ENCODE measurements around the gene MLH1. TPM values are rescaled to one million over a fixed set of nuclear protein-coding genes. Genes with fewer than 3 reads are reported as not detected.

MLH1 gene
- polyA plus RNA-seq, 2 of the 4 experiments (the other 2 are of a cell fraction) = 61.8 to 73.1 TPM

DNA sequence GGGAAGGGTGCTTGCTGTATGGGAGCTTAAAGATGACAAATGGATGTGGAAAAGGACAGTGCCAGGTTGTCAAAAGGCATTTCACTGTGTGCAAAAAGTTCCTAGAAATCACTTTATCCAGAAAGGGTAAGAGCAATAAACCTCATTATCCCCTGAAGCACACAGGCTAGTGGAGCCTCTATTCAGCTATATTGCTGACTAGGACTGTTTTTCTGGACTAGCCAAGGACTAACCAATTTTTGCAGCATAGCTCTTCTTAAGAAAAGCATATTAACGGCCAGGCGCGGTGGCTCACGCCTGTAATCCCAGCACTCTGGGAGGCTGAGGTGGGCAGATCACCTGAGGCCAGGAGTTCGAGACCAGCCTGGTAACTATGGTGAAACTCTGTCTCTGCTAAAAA, 64.8 kb downstream of the MLH1 start:
- DNase-seq (ENCODE audit: low read depth in 1 of 2, low spot score in 1 of 2) (no peak), FAIRE-seq (no peak), ATAC-seq (no peak)
- Histone ChIP-seq H3K4me3 (no peak overlapping the region), H3K4me1 (peaks cover 16% of the 10 kb centered on the region), H3K27ac (no peak overlapping the region), H3K4me2 (no peak overlapping the region), H3K9me3 (no peaks in the 10 kb centered on the region)
- CTCF ChIA-PET = interaction anchor here (0.5 to 1.4 kb wide), 2 partner anchors 12 to 76 kb away, joined by 3 read pairs; no protein-coding TSS in a partner anchor
- WGBS (ENCODE audit: missing lambda C conversion rate) = 92% methylated on average over 5 of the region's 5 CpGs
- POLR2A ChIA-PET = no interaction called here
- no peak for TF ChIP-seq ESRRA (IDR thresholded peaks at IDR 0.05; ENCODE audit: borderline replicate concordance, low read length)
- peak; percentile 72 for TF ChIP-seq MAFK (IDR thresholded peaks at IDR 0.05; ENCODE audit: partially characterized antibody)

DNA sequence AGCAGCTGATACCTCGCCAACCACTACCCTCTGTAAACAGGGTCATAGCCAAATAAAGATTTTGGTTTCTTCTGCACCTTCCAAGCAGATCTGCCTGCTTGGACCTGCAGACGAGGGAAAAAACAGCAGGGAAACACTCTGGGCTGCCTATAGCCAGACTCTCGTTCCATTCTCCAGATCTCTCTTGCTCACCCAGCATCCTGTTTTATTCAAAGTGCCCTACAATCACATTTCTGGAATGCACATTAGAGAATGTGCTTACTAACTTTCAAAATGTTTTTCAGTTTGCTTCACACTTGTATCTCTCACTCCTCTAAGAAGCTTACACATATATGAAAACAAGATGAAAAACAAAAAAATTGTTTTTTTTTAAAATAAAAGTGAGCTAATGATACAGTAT, 71.4 kb downstream of the MLH1 start:
- 0 out of 3 replicates have a peak, but pooled peaks cover 9% of the 10 kb centered on the region for H3K4me1 ChIP-seq
- no peaks in the 10 kb centered on the region for H3K9me3 ChIP-seq
- ChIA-PET CTCF (interaction anchor here (0.8 to 1.9 kb wide), 2 partner anchors 13 to 148 kb away, joined by 3 to 6 read pairs; no protein-coding TSS in a partner anchor), POLR2A (no interaction called here)
- no peak overlapping the region for H3K4me2 ChIP-seq
- 94% methylated on average over 3 of the region's 3 CpGs for WGBS (ENCODE audit: missing lambda C conversion rate)
- no peak for FAIRE-seq
- ATAC-seq = no peak
- TF ChIP-seq NR3C1 (IDR thresholded peaks at IDR 0.05) (no peak), HEYL (CRISPR knock-in tag; IDR thresholded peaks at IDR 0.05) (no peak), KDM1A (IDR thresholded peaks at IDR 0.05; ENCODE audit: low read depth) (no peak), HOXB13 (CRISPR knock-in tag; IDR thresholded peaks at IDR 0.05; ENCODE audit: low read depth) (no peak)
- TF ChIP-seq, protein P1, sequence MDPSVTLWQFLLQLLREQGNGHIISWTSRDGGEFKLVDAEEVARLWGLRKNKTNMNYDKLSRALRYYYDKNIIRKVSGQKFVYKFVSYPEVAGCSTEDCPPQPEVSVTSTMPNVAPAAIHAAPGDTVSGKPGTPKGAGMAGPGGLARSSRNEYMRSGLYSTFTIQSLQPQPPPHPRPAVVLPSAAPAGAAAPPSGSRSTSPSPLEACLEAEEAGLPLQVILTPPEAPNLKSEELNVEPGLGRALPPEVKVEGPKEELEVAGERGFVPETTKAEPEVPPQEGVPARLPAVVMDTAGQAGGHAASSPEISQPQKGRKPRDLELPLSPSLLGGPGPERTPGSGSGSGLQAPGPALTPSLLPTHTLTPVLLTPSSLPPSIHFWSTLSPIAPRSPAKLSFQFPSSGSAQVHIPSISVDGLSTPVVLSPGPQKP (IDR thresholded peaks at IDR 0.05; ENCODE audit: low read depth, low read length) = no peak
- no peak overlapping the region for H3K27ac ChIP-seq
- no peak overlapping the region for H3K4me3 ChIP-seq
- DNase-seq (ENCODE audit: low read depth in 1 of 2, low spot score in 1 of 2) = no peak

DNA sequence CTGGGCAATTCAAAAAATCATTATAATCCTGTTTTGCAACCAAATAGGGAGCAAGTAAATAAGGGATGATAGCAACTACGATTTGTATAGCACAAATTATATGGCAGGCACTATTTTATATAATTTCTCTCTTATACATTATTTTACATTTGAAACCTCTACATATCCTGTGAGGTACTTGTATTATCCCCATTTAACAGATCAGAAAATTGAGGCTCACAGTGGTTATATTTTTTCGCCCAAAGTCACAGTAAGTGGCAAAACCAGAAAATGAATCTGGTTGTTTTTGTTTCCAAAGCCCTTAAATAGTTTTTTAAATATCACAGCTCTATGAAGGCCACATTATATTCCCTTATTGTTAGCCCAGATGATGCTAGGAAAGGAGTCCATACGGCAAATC, 74.3 kb downstream of the MLH1 start:
- ChIA-PET CTCF (interaction anchor here (1.5 kb wide), 1 partner anchor 144 kb away, joined by 3 read pairs; no protein-coding TSS in a partner anchor), POLR2A (no interaction called here)
- DNase-seq (ENCODE audit: low read depth in 1 of 2, low spot score in 1 of 2) = no peak
- TF ChIP-seq, protein P2, sequence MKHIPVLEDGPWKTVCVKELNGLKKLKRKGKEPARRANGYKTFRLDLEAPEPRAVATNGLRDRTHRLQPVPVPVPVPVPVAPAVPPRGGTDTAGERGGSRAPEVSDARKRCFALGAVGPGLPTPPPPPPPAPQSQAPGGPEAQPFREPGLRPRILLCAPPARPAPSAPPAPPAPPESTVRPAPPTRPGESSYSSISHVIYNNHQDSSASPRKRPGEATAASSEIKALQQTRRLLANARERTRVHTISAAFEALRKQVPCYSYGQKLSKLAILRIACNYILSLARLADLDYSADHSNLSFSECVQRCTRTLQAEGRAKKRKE (CRISPR knock-in tag; IDR thresholded peaks at IDR 0.05; ENCODE audit: low read depth) = no peak
- TF ChIP-seq ZSCAN20 (CRISPR knock-in tag; IDR thresholded peaks at IDR 0.05) (no peak), HEYL (CRISPR knock-in tag; IDR thresholded peaks at IDR 0.05) (no peak), TP53 (CRISPR knock-in tag; IDR thresholded peaks at IDR 0.05) (no peak), ZNF302 (CRISPR knock-in tag; IDR thresholded peaks at IDR 0.05) (no peak), MAZ (IDR thresholded peaks at IDR 0.05; ENCODE audit: borderline replicate concordance, low read depth, low read length) (no peak), FOXS1 (CRISPR knock-in tag; IDR thresholded peaks at IDR 0.05) (no peak), ZFP36 (IDR thresholded peaks at IDR 0.05; ENCODE audit: borderline replicate concordance, partially characterized antibody) (no peak), BHLHE40 (IDR thresholded peaks at IDR 0.05; ENCODE audit: low read depth, low read length) (no peak), FOSB (CRISPR knock-in tag; IDR thresholded peaks at IDR 0.05) (no peak), MYC (IDR thresholded peaks at IDR 0.05; ENCODE audit: borderline replicate concordance, low read length) (no peak), KDM5A (IDR thresholded peaks at IDR 0.05) (no peak), EHMT2 (IDR thresholded peaks at IDR 0.05; ENCODE audit: low read depth) (no peak)
- TF ChIP-seq, protein P3, sequence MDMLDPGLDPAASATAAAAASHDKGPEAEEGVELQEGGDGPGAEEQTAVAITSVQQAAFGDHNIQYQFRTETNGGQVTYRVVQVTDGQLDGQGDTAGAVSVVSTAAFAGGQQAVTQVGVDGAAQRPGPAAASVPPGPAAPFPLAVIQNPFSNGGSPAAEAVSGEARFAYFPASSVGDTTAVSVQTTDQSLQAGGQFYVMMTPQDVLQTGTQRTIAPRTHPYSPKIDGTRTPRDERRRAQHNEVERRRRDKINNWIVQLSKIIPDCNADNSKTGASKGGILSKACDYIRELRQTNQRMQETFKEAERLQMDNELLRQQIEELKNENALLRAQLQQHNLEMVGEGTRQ (IDR thresholded peaks at IDR 0.05) = no peak
- Histone ChIP-seq H3K4me2 (no peak overlapping the region), H3K9me3 (no peaks in the 10 kb centered on the region), H3K4me3 (no peak overlapping the region), H3K4me1 (0 out of 3 replicates have a peak, but pooled peaks cover 9% of the 10 kb centered on the region), H3K27ac (no peak overlapping the region)
- WGBS (ENCODE audit: missing lambda C conversion rate) = 88% methylated on average over 3 of the region's 3 CpGs
- ATAC-seq = no peak
- no peak for FAIRE-seq

Measured in A549 (cell line).